Iris pigment epithelial cell (primary cell): Measurements from ENCODE around the gene CHD9.
"Not testable (repeated sequence)": the region's sequence is repeated elsewhere in the genome, so short reads cannot be mapped to it uniquely, and the experiment has no call there.

Source experiments
- DNase-seq: peaks from one replicate; pipeline ENCODE4 v3.0.0-alpha.2; 2011; ENCODE audit warnings: low read depth

The CHD9 gene

GRCh38 chr16:53074296-53074695, 19.5 kb downstream of the CHD9 start:
- DNase-seq, result not testable (repeated sequence)

GRCh38 chr16:53075461-53075860, 20.7 kb downstream of the CHD9 start:
- DNase-seq, result not testable (repeated sequence)

DNA sequence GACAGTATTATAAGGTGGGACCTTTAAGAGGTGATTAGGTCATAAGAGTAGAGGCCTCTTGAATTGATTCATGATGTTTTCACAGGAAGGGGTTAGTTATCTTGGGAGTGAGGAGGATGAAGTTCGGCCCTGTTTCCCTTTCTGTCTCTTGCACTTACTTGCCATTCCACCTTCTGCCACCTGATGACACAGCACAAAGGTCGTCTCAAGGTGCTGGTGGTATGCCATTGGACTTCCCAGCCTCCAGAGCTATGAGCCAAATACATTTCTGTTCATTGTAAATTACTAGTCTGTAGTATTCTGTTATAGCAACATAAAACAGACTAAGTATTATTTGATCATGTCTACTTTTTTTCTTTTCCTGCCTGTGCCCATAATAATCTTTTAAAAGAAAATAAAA, 23.5 kb downstream of the CHD9 start:
- DNase-seq, result no peak

- no peak for DNase-seq
Measured at GRCh38 chr16:53078765-53079485, 24.1 kb downstream of the CHD9 start.

DNA sequence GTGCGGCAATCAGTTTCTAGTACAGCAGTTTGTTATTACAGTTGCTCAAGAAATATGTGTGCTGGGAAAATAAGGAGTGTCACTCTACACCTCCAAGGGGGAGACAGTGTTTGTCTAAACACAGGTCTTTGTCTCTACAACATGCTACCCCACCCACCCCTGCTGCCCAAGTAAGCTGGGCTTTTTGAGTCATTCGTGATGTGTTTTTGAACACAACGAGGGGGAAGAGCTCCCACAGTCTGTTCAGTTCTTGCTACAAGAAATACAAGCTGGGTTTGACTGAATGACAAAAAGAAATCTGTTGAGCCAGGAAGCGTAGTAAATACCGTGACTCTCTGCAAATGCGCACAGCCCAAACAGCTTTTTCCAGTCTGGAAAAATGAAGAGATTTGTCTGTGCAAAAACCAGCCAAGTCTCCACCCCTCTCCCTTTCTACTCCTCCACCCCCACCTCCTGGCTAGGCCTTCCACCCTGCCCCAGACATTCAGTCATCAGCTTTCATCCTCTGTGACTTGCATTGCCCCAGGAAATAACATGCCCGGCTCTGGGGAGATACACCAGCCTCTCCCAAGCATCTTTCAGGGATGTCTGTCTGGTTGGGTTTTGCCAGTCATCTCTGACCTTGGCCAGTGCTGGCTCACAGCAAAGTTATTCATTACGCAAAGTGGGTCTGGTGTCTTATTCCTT, 25.7 kb downstream of the CHD9 start:
- peak; percentile 90 for DNase-seq

DNA sequence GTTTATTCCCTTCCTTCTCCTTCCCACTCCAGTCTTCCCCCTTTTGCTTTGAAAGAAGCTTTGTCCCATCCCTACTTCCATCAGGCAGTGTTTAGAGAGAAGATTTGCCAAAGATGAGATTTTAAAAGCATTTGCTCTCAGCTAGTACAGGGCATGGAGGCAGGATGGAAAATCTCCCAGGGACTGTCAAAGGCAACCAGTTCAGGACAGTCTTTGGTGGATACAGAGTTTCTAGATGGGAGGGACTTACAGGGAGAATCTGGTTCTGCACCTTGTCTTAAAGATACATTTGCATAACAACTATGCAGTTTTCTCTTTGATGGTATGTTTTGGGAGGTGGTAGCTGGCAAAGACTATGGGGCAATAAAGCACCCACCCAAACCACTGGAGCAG, 26.2 kb downstream of the CHD9 start:
- no peak for DNase-seq

- DNase-seq, result no peak
Measured at GRCh38 chr16:53081686-53082407, 27.1 kb downstream of the CHD9 start.

GRCh38 chr16:53082509-53082908, 27.7 kb downstream of the CHD9 start:
- DNase-seq, result no peak

DNA sequence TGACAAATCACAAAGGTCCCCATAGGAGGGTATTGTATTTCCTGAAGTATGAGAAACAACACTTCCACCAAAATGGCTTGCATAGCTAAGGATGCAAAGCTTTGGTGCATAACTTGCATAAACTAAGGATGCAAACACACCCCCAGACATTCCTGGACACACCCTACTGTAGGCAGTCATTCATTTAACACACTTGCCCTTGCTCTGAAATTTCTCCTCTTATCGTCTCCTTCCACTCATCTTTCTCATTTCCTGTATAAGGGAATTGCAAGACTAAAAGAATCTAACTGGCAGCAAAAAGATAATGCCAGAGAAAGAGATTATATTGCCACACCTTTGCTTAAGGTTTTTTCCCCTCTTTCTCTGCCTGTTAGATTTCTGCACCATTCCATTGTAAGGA, 28.3 kb downstream of the CHD9 start:
- DNase-seq, result peak; percentile 65

DNA sequence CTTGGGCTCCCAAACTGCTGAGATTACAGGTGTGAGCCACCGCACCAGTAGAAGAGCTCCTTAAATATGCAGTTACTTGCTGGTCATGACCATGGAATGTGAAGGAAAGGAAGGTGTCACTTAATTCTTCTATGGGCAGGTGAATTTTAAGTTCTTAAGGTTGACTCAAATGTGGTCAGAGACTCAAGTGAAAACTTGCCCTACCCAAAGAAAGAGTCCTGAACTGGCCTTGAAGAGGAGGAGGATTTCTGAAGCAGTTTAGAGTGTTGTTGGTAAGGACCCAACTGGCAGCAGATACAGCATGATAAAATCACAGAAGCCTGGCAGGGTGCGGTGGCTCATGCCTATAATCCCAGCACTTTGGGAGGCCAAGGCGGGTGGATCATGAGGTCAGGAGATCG, 29.4 kb downstream of the CHD9 start:
- no peak for DNase-seq

DNA sequence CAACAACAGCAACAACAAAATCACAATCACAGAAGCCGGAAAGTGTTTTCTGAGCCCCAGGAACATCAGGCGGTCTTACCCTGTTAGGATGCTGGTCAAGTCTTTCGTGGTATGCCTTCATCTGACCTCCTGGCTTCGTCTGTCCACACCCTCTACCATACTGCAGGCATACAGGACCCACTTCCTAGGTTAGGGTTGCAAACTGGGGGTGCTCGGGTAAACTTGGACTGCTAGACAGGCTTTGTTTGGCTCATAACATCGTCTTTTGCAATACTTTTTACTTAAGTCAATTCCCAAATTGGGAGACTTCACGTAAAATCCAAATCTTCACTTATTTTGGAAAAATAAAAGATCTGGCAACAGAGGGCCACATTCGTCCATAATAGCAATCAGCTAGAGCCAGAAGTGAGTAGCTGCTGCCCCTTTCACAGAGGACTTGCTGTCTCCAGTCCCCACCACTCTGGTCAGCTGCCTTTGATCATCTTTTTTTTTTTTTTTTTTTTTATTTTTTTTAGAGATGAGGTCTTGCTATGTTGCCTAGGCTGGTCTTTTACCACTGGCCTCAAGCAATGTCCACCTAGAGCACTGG, 30.0 kb downstream of the CHD9 start:
- DNase-seq, result no peak

- no peak for DNase-seq
Measured at GRCh38 chr16:53085369-53085843, 30.6 kb downstream of the CHD9 start.

- no peak for DNase-seq
Measured at GRCh38 chr16:53085931-53086421, 31.2 kb downstream of the CHD9 start.

DNA sequence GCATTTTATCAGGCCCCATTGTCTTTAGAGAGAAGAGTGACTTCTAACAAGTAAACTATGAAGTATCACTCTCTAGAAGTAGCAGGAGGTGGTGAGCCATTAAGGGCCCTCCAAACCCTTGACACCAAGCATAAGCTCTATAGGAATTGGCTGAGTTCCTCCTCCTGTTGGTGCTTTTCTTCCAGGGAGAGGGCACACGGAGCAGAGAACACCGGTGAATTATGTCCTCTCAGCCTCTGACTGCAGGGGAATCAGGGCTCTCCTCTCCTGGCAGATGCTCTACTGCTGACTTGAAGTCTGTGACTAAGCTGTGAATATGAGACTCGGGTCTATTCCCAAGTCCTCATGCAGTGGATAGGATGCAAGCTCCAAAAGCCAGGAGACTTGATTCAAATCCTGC, 32.3 kb downstream of the CHD9 start:
- DNase-seq, result peak; percentile 54

DNA sequence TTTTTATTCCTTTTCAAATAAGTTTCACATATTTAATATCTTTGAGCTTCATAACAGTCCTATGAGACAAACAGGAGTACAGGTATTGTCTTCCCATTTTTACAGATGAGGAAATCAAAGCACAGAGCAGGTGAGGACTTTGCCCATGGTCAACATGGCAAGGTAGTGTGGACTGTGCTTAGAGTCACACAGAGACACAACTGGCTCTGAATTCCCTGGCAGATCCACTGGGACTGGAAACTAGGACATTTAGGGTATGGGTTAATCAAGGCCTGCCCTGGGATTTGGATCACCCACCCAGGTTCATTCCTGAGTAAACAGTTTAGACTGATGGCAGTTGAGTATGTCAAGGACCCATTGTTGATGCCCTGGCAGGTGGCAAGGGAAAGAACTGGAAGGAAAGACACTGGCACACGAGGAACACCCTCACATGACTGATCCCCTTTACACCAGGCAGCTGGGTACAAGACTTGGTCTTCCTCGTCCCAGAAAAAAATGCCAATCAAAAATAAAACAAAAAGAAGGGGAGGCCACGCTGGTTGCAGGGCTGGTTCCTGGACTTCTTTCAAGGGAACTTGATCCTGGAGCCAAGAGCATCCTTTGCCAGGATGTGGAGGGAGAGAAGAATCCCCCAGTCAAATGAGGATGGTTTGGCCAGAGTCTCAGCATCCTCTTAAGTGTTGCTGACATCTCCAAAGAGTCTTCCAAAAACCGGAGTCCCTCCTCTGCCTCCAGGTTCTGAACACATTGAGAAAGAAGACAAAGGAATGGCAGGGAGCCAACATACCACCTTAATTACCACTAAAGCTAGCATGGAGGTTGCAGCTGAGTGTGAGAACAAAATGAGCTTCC, 34.9 kb downstream of the CHD9 start:
- no peak for DNase-seq

- DNase-seq, result no peak
Measured at GRCh38 chr16:53090286-53090590, 35.4 kb downstream of the CHD9 start.

- peak; percentile 93 for DNase-seq
Measured at GRCh38 chr16:53090591-53091411, 36.0 kb downstream of the CHD9 start.

GRCh38 chr16:53091466-53092211, 36.8 kb downstream of the CHD9 start:
- DNase-seq, result peak; percentile 70

DNA sequence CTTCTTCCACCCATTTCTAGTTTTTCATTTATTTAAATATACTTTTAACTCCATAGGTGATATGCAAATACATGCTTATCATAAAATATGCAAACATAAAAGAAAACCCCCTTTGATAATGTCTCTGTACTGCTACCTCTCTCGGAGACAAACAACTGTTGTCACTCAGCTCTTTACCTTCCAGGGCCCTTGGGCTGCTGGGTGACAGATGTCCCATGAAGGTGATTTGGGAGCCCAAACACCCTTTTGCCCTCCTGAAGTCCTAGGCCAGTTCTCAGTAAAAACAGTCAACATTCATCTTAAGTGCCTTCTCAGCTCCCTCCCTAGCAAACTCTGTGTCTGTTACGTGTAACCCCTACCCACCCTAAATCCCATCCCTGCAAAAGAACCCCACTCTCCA, 37.5 kb downstream of the CHD9 start:
- no peak for DNase-seq

DNA sequence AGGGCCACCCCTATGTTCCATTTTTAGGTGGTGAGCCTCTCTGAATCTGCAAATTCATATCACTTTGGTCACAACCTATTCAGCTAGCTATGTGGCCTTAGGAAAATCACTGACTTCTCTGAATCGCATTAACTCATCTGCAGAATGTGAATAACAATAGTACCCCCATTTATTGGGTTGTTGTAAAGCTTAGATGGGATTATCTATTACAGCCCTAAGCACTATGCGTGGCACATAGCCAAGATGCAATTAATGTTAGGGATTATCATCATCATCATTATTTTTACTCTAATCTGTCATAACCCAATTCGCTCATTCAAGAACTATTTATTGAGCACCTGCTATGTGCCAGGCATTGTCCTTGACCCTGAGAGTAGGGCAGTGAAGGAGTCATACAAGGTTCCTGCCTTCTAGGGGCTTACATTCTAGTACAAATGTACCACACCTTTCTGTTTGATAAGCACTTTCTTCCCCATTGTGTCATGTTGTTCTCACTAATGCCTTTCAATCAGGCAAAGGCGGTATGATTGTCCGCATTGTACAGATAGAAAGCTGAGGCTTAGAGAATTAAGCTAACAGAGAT, 38.5 kb downstream of the CHD9 start:
- no peak for DNase-seq
